Type B pancreatic cell (in vitro differentiated cells): Measurements from ENCODE around the gene LDAH. TPM values are rescaled to one million over a fixed set of nuclear protein-coding genes. Genes with fewer than 3 reads are reported as not detected.

Source experiments
- DNase-seq: peaks from one replicate; pipeline ENCODE4 v3.0.0; 2021; ENCODE audit warnings: mixed read lengths; ENCODE audit not compliant: unreplicated experiment; ENCODE audit errors: extremely low spot score
- H3K27ac Mint-ChIP-seq: 2 replicates; pipeline ENCODE4 v1.8.0; 2021; ENCODE audit warnings: mild to moderate bottlenecking, mixed read lengths
- H3K27me3 Mint-ChIP-seq: 2 replicates; pipeline ENCODE4 v1.8.0; 2021; ENCODE audit warnings: mixed read lengths
- H3K36me3 Mint-ChIP-seq: 2 replicates; pipeline ENCODE4 v1.8.0; 2021; ENCODE audit warnings: mixed read lengths
- H3K4me1 Mint-ChIP-seq: one replicate; pipeline ENCODE4 v1.8.0; 2021; ENCODE audit warnings: mixed read lengths; ENCODE audit not compliant: unreplicated experiment
- H3K4me3 Mint-ChIP-seq: 2 replicates; pipeline ENCODE4 v1.8.0; 2021; ENCODE audit warnings: mild to moderate bottlenecking, mixed read lengths
- H3K9me3 Mint-ChIP-seq: 2 replicates; pipeline ENCODE4 v1.8.0; 2021; ENCODE audit warnings: mixed read lengths
- CTCF ChIP-seq: fragments of 200-600 bp; sonication (generic); conservative IDR thresholded peaks from 2 replicates; pipeline ENCODE4 v1.5.0; 2021; ENCODE audit warnings: antibody characterized with exemption, mild to moderate bottlenecking
- total RNA-seq: library from RNA; stranded (reverse); gene quantifications from 2 replicates; pipeline ENCODE4 v1.2.1, GENCODE V29; 2021; ENCODE audit warnings: low replicate concordance

Gene LDAH
- total RNA-seq, 1 donor from 2014 or later, result 30.1 TPM

- no peak for DNase-seq
- no peak for TF ChIP-seq CTCF
- Mint-ChIP-seq H3K36me3 (peaks cover 10% of the 10 kb centered on the region), H3K9me3 (no peaks in the 10 kb centered on the region), H3K4me1 (no peaks in the 10 kb centered on the region), H3K27ac (no peak overlapping the region), H3K27me3 (no peaks in the 10 kb centered on the region), H3K4me3 (no peak overlapping the region)
These were observed 116.7 kb downstream of the LDAH start for GRCh38 chr2:20706217-20706616.

- H3K4me1 Mint-ChIP-seq, result no peaks in the 10 kb centered on the region
- H3K27me3 Mint-ChIP-seq, result no peaks in the 10 kb centered on the region
- H3K9me3 Mint-ChIP-seq, result no peaks in the 10 kb centered on the region
- no peak overlapping the region for H3K4me3 Mint-ChIP-seq
- H3K36me3 Mint-ChIP-seq, result peaks cover 4% of the 10 kb centered on the region
- H3K27ac Mint-ChIP-seq, result no peak overlapping the region
- no peak for DNase-seq
- no peak for TF ChIP-seq CTCF
These were observed 118.0 kb downstream of the LDAH start for GRCh38 chr2:20704886-20705285.

GRCh38 chr2:20702563-20702962, 120.3 kb downstream of the LDAH start:
- H3K4me3 Mint-ChIP-seq, result no peak overlapping the region
- H3K27ac Mint-ChIP-seq, result no peak overlapping the region
- peaks cover 4% of the 10 kb centered on the region for H3K4me1 Mint-ChIP-seq

GRCh38 chr2:20698916-20699613, 123.8 kb downstream of the LDAH start:
- H3K27ac Mint-ChIP-seq, result no peak overlapping the region
- H3K27me3 Mint-ChIP-seq, result no peaks in the 10 kb centered on the region
- H3K9me3 Mint-ChIP-seq, result no peaks in the 10 kb centered on the region
- peaks cover 4% of the 10 kb centered on the region for H3K4me1 Mint-ChIP-seq
- peaks cover 12% of the 10 kb centered on the region for H3K36me3 Mint-ChIP-seq
- DNase-seq, result no peak
- no peak for TF ChIP-seq CTCF
- H3K4me3 Mint-ChIP-seq, result no peak overlapping the region

More at GRCh38 chr2:20702563-20702962, 120.3 kb downstream of the LDAH start:
- H3K36me3 Mint-ChIP-seq, result peaks cover 12% of the 10 kb centered on the region
- no peak for TF ChIP-seq CTCF
- H3K9me3 Mint-ChIP-seq, result no peaks in the 10 kb centered on the region
- H3K27me3 Mint-ChIP-seq, result no peaks in the 10 kb centered on the region
- DNase-seq, result no peak

GRCh38 chr2:20697322-20697934, 125.5 kb downstream of the LDAH start:
- no peak overlapping the region for H3K27ac Mint-ChIP-seq

More at GRCh38 chr2:20697322-20697934, 125.5 kb downstream of the LDAH start:
- H3K4me1 Mint-ChIP-seq, result peaks cover 4% of the 10 kb centered on the region
- H3K27me3 Mint-ChIP-seq, result no peaks in the 10 kb centered on the region
- no peak overlapping the region for H3K4me3 Mint-ChIP-seq
- no peak for TF ChIP-seq CTCF
- peaks cover 12% of the 10 kb centered on the region for H3K36me3 Mint-ChIP-seq
- no peak for DNase-seq
- H3K9me3 Mint-ChIP-seq, result no peaks in the 10 kb centered on the region
